Activated T-cell treated with anti-CD3 and anti-CD28 coated beads for 1 hour (primary cell): ENCODE results near the gene LDLRAD4.

Experiments used
- DNase-seq: peaks from one replicate; pipeline ENCODE4 v3.0.0-alpha.2; 2020; ENCODE audit warnings: low read depth

The LDLRAD4 gene

DNA sequence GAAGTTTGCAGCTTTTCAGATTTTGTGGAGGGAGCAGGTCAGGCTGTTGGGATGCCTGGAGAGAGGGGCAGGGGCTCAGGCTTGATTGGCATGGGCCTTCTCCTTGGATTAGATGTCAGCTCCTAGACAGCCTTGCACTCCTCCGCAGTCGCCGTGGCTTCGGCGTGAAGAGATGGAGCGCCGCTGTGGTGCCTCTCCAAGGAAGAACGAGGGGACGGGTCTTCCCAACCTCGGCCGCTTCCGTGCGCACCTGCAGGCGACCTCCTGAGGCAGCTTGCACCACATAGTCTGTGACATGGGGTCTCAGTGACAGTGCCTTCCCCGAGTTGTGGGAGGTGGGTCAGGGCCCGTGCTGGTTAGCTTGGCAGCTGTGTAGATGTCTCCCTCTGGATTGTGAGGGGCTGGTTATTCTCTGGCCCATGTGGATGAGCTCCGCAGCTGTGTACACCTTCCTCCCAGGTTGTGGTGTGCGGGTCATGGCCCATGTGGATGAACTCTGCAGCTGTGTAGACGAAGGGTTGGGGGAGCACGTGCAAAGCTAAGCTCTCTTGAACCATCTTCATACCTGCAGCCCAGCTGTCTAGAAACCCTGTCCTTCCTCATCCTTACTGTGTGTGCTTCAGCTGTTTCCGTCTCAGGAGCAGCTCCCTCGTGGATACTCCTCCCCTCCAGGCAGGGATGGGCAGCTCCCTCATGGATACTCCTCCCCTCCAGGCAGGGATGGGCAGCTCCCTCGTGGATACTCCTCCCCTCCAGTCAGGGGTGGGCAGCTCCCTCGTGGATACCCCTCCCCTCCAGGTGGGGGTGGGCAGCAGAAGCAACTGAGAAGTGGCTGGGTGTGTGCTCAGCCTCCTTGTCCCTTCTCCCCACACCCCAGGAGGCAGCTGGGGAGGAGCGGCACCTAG, 170.3 kb downstream of the LDLRAD4 start:
- no peak for DNase-seq

DNA sequence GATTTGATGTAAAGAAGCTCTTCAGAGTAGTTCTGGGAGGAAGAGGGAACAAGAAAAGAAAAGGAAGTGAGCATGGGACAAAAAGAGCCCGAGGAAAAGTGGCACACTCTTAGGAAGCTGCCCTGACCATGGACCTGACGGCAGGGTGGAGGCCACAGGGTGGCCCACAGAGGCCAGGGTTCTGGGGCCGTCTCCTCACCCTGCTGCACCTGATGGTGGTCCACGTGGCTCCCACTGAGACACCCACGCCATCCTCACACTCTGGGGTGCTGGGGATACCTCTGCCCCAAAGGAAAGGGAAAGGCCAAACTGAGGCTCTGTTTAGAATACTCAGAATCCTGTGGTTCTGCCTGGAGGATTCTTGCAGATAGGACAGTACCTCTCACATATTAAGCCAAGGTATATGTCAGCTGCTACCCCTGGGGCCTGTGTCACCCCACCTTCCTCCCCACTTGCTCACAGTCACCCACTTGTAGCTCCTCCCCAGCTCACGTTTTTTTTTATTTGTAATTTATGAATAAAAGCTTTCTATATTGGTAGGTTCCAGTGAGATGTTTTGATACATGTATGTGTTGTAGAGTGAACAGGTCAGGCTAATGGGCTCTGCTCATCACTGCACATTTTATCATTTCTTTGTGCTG, 171.1 kb downstream of the LDLRAD4 start:
- no peak for DNase-seq

DNA sequence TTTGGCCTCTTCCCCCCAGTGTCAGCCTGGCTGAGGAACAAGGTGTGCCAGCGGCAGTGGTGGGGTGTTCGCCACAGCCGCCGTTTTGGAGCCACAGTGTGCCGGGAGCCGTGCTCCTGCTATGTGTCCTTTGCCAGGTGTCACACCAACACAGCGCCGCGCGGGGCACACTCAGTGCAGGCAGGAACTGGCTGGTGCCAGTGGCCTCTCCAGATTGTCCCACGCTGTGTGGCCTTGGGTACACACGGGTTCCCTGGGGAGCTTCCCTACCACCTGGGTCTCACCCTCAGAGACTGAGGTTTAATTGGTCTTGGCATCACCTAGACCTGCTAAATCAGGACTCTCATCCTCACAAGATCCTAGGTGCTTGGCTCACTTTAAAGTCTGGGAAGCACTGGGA, 171.6 kb downstream of the LDLRAD4 start:
- no peak for DNase-seq

DNA sequence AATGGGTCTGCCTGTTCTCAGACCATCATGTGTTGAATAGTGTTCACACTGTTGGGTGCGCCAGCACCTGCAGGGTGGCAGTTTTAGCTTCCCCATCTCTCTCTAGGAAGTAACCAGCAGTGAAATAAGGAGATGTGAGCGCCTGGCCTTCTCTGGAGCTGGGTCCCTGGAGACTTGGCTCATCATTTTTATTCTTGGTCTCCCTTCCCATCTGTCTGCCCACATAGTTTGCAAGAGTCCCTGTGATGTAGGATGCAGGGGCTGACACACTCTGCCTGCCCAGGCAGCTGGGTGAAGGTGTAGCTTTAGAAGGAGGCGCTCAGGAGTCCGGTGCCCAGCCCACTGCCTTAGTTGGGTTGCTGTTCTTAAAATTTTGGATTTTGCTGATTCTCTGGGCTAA, 172.2 kb downstream of the LDLRAD4 start:
- DNase-seq: no peak

DNA sequence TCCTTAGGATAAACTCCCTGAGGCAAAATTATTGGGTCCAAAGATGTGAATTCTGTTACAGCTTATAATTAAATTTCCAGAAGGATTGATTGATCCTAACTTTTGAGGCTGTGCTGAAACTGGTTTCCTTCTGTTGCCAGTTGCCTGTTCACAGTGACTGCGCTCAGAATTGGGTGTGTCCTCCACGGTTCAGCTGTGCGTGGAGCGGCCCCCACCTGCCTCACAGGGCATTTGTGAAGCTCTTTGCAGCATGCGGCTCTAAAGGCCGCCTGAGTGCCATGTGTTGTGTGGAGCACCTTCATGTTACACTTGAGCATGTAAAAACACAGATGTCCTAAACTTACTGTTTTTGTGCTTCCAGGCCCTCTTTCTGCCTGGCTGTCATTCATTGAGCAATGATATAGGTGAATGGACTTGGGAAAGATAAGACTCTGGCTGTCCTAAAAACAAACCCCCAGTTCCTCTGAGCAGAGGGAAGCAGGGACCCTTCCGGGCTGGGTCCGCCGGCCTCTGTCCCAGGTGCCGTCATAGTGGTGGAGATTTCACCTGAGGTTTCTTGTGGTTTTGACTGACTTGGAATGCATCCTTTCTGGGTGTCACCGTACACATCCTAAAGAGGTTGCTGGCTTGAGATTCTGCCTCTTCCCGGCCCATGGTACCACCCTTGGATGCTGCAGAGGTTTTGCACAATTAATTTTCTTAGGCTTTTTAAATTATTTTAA, 173.6 kb downstream of the LDLRAD4 start:
- DNase-seq: no peak

DNA sequence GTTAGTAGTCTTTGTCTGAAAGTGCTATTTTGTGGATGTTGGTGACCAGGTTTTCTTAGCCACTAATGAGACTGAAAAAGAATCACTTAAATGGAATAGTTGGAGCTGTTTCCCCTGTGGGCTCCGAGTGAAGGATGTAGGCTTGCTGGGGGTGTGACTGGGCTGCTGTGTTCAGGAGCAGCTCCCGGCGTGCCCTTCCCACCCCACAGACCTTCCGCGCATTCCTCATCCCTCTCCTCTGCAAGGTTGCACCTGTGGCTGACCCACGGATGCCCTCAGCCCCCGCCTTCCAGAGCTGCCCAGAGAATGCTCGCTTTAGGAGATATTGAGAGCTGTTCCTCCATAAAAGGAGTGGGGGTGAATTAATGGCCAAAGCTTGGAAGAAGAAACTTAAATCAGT, 174.3 kb downstream of the LDLRAD4 start:
- DNase-seq: no peak

DNA sequence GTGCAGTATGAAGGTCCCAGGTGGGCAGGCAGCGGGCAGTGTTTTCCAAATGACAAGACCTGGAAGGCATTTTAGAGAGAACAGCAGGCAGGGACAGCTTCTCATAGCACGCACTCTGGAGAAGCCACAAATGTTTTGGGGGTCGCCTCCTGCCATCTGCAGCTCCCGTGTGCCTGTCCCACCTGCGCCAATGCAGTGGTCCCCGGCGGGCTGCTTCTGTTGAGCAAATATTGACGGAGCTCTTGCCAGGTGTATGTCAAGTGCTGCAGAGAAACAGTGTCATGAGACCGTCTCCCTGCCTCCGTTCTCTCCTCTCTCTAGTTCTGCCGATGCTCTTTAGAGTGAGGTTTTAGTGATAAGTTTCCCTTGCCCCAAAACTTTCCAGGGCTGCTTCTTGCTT, 174.8 kb downstream of the LDLRAD4 start:
- no peak for DNase-seq

DNA sequence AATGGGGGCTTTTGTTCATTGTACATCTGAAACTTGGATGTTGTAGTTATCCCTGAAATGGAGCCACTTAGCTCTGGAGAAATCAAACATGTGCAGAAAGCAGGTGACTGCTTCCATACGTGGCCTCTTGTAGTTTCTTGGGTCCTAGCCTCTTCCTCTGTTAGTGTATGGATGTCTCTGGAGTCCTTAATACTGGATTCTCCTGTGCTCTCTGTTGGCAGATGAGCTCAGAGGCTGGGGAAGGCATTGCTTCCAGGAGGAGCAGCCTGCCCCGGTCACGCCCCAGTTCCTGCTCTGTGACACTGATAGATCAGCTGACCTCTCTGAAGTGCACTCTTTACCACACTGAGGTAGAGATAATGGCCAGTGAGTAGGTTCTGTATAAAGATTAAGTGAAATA, 176.2 kb downstream of the LDLRAD4 start:
- DNase-seq: no peak

DNA sequence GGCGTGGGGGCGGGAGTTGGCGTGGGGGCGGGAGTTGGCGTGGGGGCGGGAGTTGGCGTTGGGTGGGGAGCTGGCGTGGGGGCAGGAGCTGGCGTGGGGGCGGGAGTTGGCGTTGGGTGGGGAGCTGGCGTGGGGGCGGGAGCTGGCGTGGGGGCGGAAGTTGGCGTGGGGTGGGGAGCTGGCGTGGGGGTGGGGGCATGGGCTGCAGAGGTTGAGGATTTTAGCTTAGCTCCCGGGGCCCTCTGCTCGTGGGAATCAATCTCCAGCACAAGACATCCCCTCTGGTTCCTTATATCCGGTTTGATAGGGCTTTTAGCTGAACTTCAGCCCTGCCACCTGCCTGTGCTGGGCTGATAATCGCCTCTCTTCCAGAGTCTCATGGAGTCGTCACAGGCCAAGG, 177.0 kb downstream of the LDLRAD4 start:
- no peak for DNase-seq

DNA sequence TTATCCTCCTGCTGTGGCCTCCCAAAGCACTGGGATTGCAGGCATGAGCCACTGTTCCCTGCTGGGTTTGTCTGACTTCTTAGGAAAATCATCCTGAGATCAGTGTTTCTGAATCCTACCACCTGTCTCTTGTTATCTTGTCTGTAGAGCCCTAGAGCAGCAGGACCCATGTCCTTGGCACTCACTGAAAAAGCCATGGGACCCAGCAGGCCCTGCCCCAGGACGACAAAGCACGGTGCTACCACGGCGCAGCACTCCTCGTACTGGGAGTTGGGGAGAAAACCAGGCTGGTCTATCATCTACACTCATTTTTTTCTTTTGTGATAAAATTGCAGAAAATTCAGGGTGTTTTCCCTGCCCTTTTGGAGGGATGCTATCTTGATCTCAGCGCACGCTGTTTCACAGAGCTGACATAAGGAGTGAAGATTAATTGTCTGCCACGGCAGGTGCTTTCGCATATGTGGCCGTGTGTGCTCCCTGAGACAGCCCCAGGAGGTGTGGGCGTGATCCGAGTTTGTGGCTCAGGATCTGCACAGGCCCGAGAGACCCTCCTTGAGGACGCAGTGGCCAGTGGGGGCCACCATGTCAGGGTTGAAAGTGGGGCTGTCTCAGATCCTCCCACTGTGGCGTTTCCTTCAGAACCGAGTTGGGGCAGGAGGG, 179.1 kb downstream of the LDLRAD4 start:
- no peak for DNase-seq

DNA sequence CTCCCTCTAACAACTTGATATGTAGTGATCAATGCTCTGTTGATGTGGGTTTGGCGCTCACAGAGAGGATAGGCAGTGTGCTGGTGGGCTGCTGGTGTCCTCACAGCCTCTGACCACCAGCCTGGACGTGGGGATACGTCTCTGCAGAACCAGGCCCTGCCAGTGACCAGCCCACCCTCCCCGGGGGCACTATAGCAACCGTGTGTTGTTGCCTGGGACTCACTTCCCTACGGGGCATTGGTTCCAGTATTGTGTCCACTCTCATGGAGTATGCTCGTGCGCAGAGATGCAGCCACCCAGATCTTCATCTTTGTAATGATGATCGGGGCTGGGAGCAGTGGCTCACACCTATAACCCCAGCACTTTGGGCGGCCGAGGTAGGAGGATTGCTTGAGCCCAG, 180.1 kb downstream of the LDLRAD4 start:
- no peak for DNase-seq

DNA sequence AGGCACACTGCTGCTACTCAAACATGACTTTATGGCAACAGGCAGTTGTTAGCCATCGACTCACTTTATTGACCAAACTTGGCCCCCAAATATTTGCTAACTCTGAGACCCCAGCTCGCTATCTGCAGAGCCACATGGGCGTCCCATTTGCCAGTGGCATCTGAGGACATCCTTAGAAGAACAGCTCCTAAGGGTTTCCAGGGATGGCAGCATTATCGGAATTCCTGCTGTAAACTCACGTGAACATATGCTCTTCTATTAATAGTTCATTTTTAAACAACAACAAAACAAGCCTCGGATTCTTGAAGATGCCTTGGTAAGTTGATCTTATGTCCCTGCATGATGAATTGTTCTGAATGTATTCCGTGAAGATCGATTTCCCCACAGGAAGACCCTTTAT, 181.0 kb downstream of the LDLRAD4 start:
- no peak for DNase-seq

DNA sequence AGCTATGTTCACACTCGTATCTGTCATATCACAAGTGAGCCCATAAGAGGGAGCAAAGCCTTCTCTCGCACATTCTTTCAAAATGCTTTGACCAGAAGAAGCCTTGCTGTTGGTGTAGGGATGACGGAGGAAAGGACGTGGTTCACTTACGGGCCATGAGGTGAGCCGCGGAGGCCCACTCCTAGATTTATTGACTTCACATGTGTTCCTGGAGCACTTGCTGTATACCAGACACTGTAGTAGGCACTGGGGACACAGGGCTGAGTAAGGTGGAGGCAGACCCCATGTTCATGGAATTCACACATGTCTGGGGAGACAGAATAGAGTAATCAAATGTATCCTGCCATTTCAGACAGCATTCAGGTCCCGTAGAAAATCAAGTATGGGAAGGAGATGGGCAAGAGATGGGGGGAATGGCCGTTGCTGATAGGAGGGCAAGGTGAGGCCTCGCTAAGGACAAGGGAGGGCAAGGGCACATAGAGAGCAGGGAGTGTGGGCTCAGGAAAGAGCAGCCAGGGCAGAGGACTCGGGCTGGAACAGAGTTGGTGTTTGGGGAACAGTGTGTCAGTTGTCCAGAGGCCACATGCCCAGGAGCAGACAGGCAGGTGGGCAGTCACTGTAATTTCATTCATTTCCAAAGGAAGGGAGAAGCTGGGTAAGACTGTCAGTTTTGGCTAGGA, 182.2 kb downstream of the LDLRAD4 start:
- no peak for DNase-seq

DNA sequence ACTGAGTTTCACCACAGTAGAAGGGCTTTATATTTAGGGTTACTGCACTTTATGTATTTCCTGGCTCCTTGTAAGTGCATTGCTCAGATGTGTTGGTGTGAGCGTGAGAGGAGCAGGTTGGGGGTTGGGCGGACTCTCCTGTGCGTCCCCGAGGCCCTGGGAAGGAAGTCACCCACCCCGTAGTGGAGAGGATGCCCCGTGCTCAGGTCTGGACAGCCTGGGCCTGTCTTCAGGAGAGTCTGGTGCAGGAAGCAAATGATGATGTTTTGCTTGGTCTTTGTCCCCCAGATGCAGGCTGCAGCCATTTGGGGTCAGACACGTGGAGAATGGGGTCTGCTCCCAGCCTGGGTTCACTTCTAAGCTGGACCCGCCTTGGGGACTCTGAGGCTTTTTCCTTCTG, 182.8 kb downstream of the LDLRAD4 start:
- no peak for DNase-seq

DNA sequence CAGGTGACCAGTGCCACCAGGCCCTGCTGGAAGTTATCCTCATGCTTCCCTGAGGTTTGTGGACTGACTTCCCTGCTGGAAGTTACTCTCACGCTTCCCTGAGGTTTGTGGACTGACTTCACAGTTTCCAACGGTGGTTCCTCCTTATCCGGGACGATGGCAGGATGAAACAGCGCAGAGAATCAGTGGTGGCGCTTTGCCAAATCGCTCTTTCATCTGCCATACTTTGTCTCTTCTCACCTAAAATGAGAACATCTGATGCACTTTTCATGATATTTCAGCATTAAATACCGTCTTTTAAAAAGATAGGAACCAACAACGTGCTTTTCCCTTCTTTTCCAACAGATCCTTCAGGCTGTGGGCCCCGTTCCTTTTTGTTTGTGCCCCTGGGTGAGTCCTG, 183.3 kb downstream of the LDLRAD4 start:
- DNase-seq: no peak

DNA sequence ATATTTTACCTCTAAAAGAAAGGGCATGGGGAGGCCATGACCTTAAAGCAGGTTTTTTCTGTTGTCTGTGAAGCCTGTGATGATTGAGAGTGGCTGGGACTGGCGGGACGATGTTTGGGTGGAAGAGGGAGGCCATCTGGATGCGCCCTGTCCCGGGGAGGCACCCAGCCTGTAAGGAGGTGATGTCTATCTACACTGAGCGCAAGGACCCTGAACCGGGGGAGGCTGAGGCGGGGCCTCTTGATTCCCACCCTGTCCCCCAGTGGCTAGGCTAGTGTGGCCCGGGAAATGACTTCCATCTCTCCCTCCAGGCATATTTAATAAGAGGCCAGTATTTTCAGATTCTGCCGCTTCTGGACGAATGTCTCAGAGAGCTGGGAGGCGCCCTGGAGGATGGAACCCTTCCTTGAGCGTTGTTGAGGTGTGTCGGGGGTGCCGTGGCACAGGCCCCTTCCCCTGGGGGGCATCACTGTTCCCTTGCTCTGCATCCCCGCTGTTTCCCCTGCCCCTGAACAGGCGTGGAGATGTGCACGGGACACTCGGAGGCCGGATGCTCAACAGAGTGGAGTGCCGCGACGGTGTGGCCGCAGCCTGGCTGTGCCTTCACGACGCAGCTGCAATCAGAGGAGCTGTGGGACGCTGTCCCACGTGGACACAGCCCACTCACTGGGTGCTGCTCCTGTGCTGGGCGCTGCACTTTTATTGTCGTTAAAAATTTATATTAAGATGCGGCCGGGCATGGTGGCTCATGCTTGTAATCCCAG, 185.4 kb downstream of the LDLRAD4 start:
- DNase-seq: no peak

DNA sequence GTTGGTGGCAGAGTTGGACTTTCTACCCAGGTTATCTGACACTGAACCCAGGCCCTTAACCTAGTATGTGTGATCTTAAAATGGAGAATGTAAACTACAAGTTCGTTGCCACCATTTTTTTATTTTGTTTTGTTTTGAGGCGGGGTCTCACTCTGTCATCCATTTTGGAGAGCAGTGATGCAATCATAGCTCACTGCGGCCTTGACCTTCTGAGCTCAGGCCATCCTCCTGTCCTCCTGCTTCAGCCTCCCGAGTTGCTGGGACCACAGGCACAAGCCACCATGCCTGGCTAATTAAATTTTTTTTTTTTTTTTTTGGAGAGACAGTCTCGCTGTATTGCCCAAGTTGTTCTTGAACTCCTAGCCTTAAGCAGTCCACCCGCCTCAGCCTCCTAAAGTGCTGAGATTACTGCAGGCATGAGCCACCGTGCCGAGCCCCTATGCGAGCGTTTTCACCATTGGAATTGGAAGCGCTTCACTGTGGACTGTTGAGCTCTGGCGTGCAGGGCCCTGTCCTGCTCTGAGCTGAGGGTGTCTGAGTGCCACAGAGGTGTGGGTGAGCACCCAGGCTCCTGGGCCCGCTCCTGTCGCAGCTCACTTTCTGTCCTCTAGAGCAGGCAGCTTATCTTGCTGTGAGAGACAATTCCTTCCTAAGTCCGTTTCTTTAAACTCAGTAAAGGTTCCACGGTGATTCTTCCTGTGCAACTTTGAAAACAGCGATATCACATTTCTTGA, 186.9 kb downstream of the LDLRAD4 start:
- no peak for DNase-seq

DNA sequence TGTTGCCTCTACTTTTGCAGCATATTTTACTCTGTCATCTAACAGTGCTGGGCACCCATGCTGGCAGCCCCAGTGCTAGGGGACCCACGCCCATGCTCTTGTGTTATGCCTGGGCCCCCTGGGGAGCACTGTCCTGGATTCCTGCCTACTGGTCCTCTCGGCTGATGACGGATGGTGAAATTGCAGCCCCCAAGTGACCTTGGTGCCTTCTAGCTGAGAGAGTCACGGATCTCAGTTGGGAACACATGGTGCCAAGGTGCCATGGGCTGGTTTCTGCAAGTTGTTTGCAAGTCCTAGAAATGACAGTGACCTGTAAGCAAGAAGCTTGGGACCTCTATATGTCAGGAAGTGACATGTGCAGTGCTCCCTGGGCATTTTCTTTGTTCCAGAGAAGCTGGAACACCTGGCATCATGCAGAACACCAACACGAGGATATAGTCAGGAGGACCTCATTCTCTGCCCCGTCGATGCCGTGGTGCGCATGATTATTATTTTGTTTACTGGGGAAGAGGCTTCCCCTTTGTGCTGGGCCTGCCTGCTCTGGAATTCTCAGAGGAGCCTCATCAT, 187.6 kb downstream of the LDLRAD4 start:
- no peak for DNase-seq

DNA sequence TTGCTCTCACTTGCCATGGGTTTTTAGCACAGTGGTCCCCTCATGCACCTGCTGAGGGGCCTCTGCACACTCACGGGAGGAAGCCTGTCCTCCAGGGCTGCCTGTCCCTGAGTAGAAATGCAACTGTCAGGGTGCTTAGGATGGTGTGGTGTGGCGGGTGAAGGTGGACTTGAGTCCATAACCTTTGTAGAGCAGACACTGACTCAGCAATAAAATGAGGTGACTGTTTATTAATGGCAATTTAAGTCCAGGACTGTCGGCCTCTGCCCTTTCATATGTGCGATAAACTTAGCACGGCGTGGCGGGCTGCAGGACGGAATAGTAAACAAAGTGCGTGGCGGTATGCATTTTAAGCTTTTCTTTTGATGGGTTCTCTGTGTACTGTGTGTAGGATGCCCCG, 188.2 kb downstream of the LDLRAD4 start:
- no peak for DNase-seq

DNA sequence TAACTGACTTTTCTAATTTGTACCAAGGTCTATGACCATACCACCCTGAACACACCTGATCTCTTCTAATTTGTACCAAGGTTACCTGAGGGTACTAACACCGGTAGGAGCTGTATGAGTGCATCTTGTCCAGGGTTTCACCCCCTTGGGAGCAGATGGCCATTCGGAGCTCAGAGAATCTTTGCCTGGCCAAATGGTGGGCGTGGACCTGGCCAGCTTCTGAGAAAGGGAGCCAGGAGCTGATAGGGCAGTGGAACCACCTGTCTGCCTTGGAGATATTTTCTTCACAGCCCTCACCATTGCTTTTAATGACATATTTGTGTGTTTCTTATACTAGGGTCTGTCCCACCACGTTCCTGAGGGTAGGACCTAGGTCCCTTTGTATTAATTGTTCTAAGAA, 188.9 kb downstream of the LDLRAD4 start:
- DNase-seq: no peak
